ENCODE measurements around the gene SPPL2A. TPM values are rescaled to one million over a fixed set of nuclear protein-coding genes. Genes with fewer than 3 reads are reported as not detected.
A peak's percentile ranks its signal among the peaks of the same experiment; 100 is the strongest.

Gene SPPL2A
- polyA plus RNA-seq, 1 donor (not counting 4 experiments of a cell fraction or from before 2014, with no cell fraction given), result 59.4 TPM

GRCh38 chr15:50655555-50655954 lies 110.0 kb downstream of the SPPL2A start:
- no peak for TF ChIP-seq CTCF (optimal IDR thresholded peaks at IDR 0.05 in 1 of 3, IDR thresholded peaks at IDR 0.05 in 1 of 3, conservative IDR thresholded peaks at IDR 0.05 in 1 of 3; ENCODE audit: extremely low read depth in 1 of 3, insufficient read depth in 2 of 3, low read length in 3 of 3)
- no peak for TF ChIP-seq EZH2 (IDR thresholded peaks at IDR 0.05; ENCODE audit: low read length)
- peaks cover 6 to 12% of the 10 kb centered on the region in 2 experiments for H3K36me3 ChIP-seq (ENCODE audit: control insufficient read depth in 2 of 2, extremely low read depth in 1 of 2, insufficient read depth in 2 of 2, low read length in 2 of 2)

GRCh38 chr15:50653156-50653743 lies 112.3 kb downstream of the SPPL2A start:
- FAIRE-seq, result peak; percentile 60
- no peaks in the 10 kb centered on the region for H3K9me3 ChIP-seq (ENCODE audit: control insufficient read depth, low read depth, low read length)
- H3K79me2 ChIP-seq (ENCODE audit: control insufficient read depth, insufficient read depth, low read length), result peaks cover 4% of the 10 kb centered on the region
- H3K4me1 ChIP-seq (ENCODE audit: control insufficient read depth, extremely low read depth, insufficient read depth, low read length), result peaks cover 15% of the 10 kb centered on the region
- no peak overlapping the region for H2AFZ ChIP-seq (ENCODE audit: control insufficient read depth, low read length)
- H3K27ac ChIP-seq (ENCODE audit: control insufficient read depth, insufficient read depth, low read length), result peak overlapping the region; percentile 81
- peak overlapping the region; percentile 56 for H3K9ac ChIP-seq (ENCODE audit: control insufficient read depth, extremely low read depth, insufficient read depth, low read length)
- peak; percentile 32 for DNase-seq (ENCODE audit: low read depth, low spot score)
- no peaks in the 10 kb centered on the region for H3K9me1 ChIP-seq (ENCODE audit: control insufficient read depth, extremely low read depth, insufficient read depth, low read length)
- no peaks in the 10 kb centered on the region for H4K20me1 ChIP-seq (ENCODE audit: control insufficient read depth, extremely low read depth, insufficient read depth, low read length)
- TF ChIP-seq CTCF (optimal IDR thresholded peaks at IDR 0.05 in 1 of 3, IDR thresholded peaks at IDR 0.05 in 1 of 3, conservative IDR thresholded peaks at IDR 0.05 in 1 of 3; ENCODE audit: extremely low read depth in 1 of 3, insufficient read depth in 2 of 3, low read length in 3 of 3) (no peak), EZH2 (IDR thresholded peaks at IDR 0.05; ENCODE audit: low read length) (no peak)
- no peak overlapping the region for H3K4me3 ChIP-seq (ENCODE audit: control insufficient read depth in 2 of 3, extremely low read depth in 1 of 3, insufficient read depth in 2 of 3, low read depth in 1 of 3, low read length in 3 of 3)
- H3K4me2 ChIP-seq (ENCODE audit: control insufficient read depth, extremely low read depth, insufficient read depth, low read depth, low read length), result peak overlapping the region; percentile 50
- H3K27me3 ChIP-seq (ENCODE audit: control insufficient read depth, extremely low read depth, insufficient read depth, low read length), result no peaks in the 10 kb centered on the region
- dilution Hi-C loops (cut with MboI; ENCODE audit: extremely low pct_ligation_motif_present, low sequenced_read_pairs), result no loop called here
- peaks cover 6 to 12% of the 10 kb centered on the region in 2 experiments for H3K36me3 ChIP-seq (ENCODE audit: control insufficient read depth in 2 of 2, extremely low read depth in 1 of 2, insufficient read depth in 2 of 2, low read length in 2 of 2)

More at GRCh38 chr15:50655555-50655954, 110.0 kb downstream of the SPPL2A start:
- Histone ChIP-seq H3K4me1 (ENCODE audit: control insufficient read depth, extremely low read depth, insufficient read depth, low read length) (peaks cover 15% of the 10 kb centered on the region), H3K27ac (ENCODE audit: control insufficient read depth, insufficient read depth, low read length) (no peak overlapping the region), H3K79me2 (ENCODE audit: control insufficient read depth, insufficient read depth, low read length) (peaks cover 4% of the 10 kb centered on the region), H2AFZ (ENCODE audit: control insufficient read depth, low read length) (no peak overlapping the region), H3K9ac (ENCODE audit: control insufficient read depth, extremely low read depth, insufficient read depth, low read length) (no peak overlapping the region), H3K9me1 (ENCODE audit: control insufficient read depth, extremely low read depth, insufficient read depth, low read length) (no peaks in the 10 kb centered on the region), H3K9me3 (ENCODE audit: control insufficient read depth, low read depth, low read length) (no peaks in the 10 kb centered on the region), H3K27me3 (ENCODE audit: control insufficient read depth, extremely low read depth, insufficient read depth, low read length) (no peaks in the 10 kb centered on the region), H4K20me1 (ENCODE audit: control insufficient read depth, extremely low read depth, insufficient read depth, low read length) (no peaks in the 10 kb centered on the region), H3K4me3 (ENCODE audit: control insufficient read depth in 2 of 3, extremely low read depth in 1 of 3, insufficient read depth in 2 of 3, low read depth in 1 of 3, low read length in 3 of 3) (no peak overlapping the region), H3K4me2 (ENCODE audit: control insufficient read depth, extremely low read depth, insufficient read depth, low read depth, low read length) (no peak overlapping the region)
- no peak for FAIRE-seq
- dilution Hi-C loops (cut with MboI; ENCODE audit: extremely low pct_ligation_motif_present, low sequenced_read_pairs), result no loop called here
- DNase-seq (ENCODE audit: low read depth, low spot score), result no peak

Data from keratinocyte (primary cell).